ENCODE data around the gene PTPN2.
"Not testable (repeated sequence)": the region's sequence is repeated elsewhere in the genome, so short reads cannot be mapped to it uniquely, and the experiment has no call there.

PTPN2 gene

DNA sequence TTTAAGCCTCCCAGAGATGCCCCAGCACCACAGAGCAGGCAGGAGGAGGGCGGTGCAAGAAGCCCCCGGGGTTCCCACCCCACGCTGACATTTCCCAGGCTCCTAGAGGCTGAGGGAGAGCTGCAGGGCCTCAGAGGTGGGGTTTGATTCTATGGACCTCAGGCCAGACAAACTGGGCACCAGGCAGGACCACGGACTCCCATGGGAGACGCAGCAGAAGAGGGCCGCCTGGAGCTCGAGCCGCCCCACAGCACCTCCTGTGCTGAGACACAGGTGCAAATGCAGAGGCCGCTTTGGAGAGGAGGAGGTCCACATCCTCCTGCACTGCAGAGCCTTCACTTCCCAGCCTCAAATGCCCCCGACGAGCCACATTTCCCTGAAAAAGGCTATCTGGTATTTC is 118.5 kb downstream of the PTPN2 start:
- TF ChIP-seq, protein P1, sequence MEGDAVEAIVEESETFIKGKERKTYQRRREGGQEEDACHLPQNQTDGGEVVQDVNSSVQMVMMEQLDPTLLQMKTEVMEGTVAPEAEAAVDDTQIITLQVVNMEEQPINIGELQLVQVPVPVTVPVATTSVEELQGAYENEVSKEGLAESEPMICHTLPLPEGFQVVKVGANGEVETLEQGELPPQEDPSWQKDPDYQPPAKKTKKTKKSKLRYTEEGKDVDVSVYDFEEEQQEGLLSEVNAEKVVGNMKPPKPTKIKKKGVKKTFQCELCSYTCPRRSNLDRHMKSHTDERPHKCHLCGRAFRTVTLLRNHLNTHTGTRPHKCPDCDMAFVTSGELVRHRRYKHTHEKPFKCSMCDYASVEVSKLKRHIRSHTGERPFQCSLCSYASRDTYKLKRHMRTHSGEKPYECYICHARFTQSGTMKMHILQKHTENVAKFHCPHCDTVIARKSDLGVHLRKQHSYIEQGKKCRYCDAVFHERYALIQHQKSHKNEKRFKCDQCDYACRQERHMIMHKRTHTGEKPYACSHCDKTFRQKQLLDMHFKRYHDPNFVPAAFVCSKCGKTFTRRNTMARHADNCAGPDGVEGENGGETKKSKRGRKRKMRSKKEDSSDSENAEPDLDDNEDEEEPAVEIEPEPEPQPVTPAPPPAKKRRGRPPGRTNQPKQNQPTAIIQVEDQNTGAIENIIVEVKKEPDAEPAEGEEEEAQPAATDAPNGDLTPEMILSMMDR (IDR thresholded peaks at IDR 0.05; ENCODE audit: insufficient read depth, low read length, poor library complexity, severe bottlenecking), result no peak
- H3K36me3 ChIP-seq (ENCODE audit: control insufficient read depth, insufficient read depth, low read length), result no peaks in the 10 kb centered on the region
- H3K4me3 ChIP-seq (replicated peaks; ENCODE audit: low read depth, low read length), result no peak overlapping the region
- no peak for DNase-seq (ENCODE audit: extremely low read depth, insufficient read length)
- H3K27me3 ChIP-seq (replicated peaks; ENCODE audit: control insufficient read depth, insufficient read depth, low read length), result no peaks in the 10 kb centered on the region

DNA sequence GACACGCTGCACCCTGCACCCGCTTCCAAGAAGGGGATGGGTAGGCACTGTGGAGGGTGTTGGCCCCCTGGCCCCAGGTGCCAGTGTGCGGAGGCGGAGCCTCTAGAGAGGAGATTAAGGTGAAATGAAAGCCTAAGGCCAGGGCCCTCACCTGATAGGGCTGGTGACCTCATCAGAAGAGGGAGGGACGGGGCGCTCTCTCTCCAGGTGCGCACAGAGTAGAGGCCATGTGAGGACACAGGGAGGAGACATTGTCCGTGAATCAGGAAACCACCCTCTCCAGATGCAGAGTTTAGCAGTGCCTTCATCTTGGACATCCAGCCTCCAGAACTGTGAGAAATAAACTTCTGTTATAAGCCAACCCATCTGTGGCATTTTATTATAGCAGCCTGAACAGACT is 118.9 kb downstream of the PTPN2 start:
- TF ChIP-seq, protein P1 (IDR thresholded peaks at IDR 0.05; ENCODE audit: insufficient read depth, low read length, poor library complexity, severe bottlenecking), result no peak
- Histone ChIP-seq H3K27me3 (replicated peaks; ENCODE audit: control insufficient read depth, insufficient read depth, low read length) (no peaks in the 10 kb centered on the region), H3K4me3 (replicated peaks; ENCODE audit: low read depth, low read length) (no peak overlapping the region), H3K36me3 (ENCODE audit: control insufficient read depth, insufficient read depth, low read length) (no peaks in the 10 kb centered on the region)
- no peak for DNase-seq (ENCODE audit: extremely low read depth, insufficient read length)

DNA sequence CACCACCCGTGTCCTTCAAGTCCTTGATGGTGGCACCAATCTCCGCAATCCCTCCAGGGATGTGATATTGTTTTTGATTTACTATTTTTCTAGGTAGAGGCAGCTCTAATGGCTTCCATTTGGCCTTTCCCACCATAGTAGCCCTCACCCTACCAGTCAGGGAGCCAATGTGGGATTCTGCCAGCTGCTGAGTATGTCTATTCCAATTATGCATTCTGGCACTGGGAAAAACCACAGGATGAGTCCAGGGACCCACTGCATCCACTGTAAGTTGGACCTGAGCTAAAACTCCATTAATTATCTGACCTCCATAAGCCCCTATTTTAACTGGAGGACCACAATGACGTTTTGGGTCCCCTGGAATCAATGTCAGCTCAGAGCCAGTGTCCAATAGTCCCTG is 125.5 kb downstream of the PTPN2 start:
- not testable (repeated sequence) for H3K27me3 ChIP-seq (replicated peaks; ENCODE audit: control insufficient read depth, insufficient read depth, low read length); DNase-seq (ENCODE audit: extremely low read depth, insufficient read length); H3K36me3 ChIP-seq (ENCODE audit: control insufficient read depth, insufficient read depth, low read length); H3K4me3 ChIP-seq (replicated peaks; ENCODE audit: low read depth, low read length)

DNA sequence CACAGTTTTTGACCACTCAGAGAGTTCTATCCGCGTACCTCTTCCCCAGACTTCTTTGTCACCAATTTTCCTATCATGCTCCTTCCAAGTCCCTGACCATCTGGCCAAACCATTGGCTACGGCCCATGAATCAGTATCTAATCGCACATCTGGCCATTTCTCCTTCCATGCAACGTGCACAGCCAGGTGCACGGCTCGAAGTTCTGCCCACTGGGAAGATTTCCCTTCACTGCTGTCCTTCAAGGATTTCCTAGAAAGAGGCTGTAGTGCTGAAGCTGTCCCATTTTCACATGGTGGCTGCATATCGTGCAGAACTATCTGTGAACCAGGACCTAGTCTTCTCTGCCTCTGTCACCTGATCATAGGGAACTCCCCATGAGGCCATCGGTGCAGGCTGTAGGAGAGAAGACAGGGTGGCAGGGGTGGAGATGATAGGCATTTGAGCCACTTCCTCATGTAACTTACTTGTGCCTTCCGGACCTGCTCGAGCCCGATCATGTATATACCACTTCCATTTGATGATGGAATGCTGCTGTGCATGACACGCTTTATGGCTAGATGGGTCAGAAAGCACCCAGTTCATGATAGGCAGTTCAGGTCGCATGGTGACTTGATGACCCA is 127.3 kb downstream of the PTPN2 start:
- not testable (repeated sequence) for H3K36me3 ChIP-seq (ENCODE audit: control insufficient read depth, insufficient read depth, low read length); H3K27me3 ChIP-seq (replicated peaks; ENCODE audit: control insufficient read depth, insufficient read depth, low read length); DNase-seq (ENCODE audit: extremely low read depth, insufficient read length); H3K4me3 ChIP-seq (replicated peaks; ENCODE audit: low read depth, low read length)

DNA sequence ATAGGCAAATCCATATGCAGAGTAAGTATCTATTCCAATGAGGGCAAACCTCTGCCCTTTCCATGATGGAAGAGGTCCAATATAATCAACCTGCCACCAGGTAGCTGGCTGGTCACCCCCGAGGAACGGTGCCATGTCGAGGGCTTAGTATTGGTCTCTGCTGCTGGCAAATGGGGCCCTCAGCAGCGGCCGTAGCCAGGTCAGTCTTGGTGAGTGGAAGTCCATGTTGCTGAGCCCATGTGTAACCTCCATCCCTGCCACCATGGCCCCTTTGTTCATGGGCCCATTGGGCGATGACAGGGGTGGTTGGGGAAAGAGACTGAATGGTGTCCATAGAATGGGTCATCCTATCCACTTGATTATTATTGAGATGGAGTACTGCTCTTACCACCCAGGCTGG is 128.4 kb downstream of the PTPN2 start:
- not testable (repeated sequence) for H3K27me3 ChIP-seq (replicated peaks; ENCODE audit: control insufficient read depth, insufficient read depth, low read length); H3K4me3 ChIP-seq (replicated peaks; ENCODE audit: low read depth, low read length); H3K36me3 ChIP-seq (ENCODE audit: control insufficient read depth, insufficient read depth, low read length); DNase-seq (ENCODE audit: extremely low read depth, insufficient read length)

DNA sequence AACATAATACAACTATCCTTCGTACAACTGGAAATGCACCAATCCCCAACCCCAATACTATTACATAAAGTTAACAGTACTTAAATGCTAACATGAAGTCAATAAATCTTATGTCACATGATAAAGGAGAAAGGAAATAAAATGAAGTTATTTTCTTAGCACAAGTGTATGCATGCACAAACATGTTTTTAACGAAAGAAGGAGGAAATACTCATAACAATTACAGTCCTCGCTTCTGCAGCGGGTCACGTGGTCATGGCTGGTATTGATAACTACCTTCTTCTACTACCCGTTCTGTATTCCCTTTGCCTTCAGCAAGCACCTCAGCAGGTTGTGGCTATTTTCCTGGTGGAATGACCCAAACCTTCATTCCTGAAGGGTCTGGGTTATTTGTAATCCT is 129.5 kb downstream of the PTPN2 start:
- TF ChIP-seq, protein P1 (IDR thresholded peaks at IDR 0.05; ENCODE audit: insufficient read depth, low read length, poor library complexity, severe bottlenecking), result no peak
- Histone ChIP-seq H3K36me3 (ENCODE audit: control insufficient read depth, insufficient read depth, low read length) (no peaks in the 10 kb centered on the region), H3K27me3 (replicated peaks; ENCODE audit: control insufficient read depth, insufficient read depth, low read length) (no peaks in the 10 kb centered on the region), H3K4me3 (replicated peaks; ENCODE audit: low read depth, low read length) (no peak overlapping the region)
- no peak for DNase-seq (ENCODE audit: extremely low read depth, insufficient read length)

DNA sequence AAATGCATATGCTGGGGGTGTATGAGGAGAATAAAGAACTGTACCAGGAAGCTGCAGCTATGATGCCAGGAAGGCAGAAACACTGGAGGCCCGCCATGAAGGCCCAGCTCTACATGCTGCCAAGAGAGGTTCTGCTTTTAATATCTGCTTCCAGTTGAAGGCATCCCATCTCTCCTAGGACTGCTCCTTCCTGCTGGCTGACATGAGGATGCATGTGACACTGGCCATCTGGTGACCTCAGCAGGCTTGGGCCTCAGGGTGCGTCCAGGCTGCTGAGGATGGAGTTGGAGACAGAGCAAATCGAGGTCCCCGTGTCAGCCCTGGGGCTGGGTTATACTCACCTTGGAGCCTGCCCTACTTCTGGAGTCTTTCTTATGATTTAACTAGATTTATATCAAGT is 132.1 kb downstream of the PTPN2 start:
- TF ChIP-seq, protein P1 (IDR thresholded peaks at IDR 0.05; ENCODE audit: insufficient read depth, low read length, poor library complexity, severe bottlenecking), result no peak
- no peak for DNase-seq (ENCODE audit: extremely low read depth, insufficient read length)

More for the DNA sequence above, 132.1 kb downstream of the PTPN2 start:
- H3K27me3 ChIP-seq (replicated peaks; ENCODE audit: control insufficient read depth, insufficient read depth, low read length), result no peaks in the 10 kb centered on the region
- H3K36me3 ChIP-seq (ENCODE audit: control insufficient read depth, insufficient read depth, low read length), result no peaks in the 10 kb centered on the region
- no peak overlapping the region for H3K4me3 ChIP-seq (replicated peaks; ENCODE audit: low read depth, low read length)

Data from GM06990 (cell line).